Astrocyte (in vitro differentiated cells and primary cell): ENCODE results near the gene UBE2U. TPM values are rescaled to one million over a fixed set of nuclear protein-coding genes. Genes with fewer than 3 reads are reported as not detected.

ENCODE experiments used
- DNase-seq: peaks from one replicate; pipeline ENCODE4 v3.0.0-alpha.2; 2010; ENCODE audit warnings: low read depth
- FAIRE-seq: peaks from 2 replicates; lab custom pipeline; 2011; peaks lifted over from hg19 to GRCh38; lab: Jason Lieb, UNC
- H2AFZ ChIP-seq: 2 replicates; pipeline ENCODE4 v1.6.0; 2012; ENCODE audit warnings: low read depth, low read length, inconsistent platforms
- H3K27ac ChIP-seq: 2 replicates; pipeline ENCODE4 v1.5.1; 2011; ENCODE audit warnings: low read depth, low read length, inconsistent platforms
- H3K27me3 ChIP-seq: 2 replicates; pipeline ENCODE4 v1.6.0; 2011; ENCODE audit warnings: low read length, inconsistent platforms; ENCODE audit not compliant: insufficient read depth
- H3K36me3 ChIP-seq: 2 replicates; pipeline ENCODE4 v1.5.1; 2011; ENCODE audit warnings: low read length, inconsistent platforms; ENCODE audit not compliant: insufficient read depth
- H3K4me1 ChIP-seq: 2 replicates; pipeline ENCODE4 v1.5.1; 2011; ENCODE audit warnings: low read length, inconsistent platforms; ENCODE audit not compliant: insufficient read depth
- H3K4me2 ChIP-seq: 2 replicates; pipeline ENCODE4 v1.6.0; 2012; ENCODE audit warnings: low read length, inconsistent platforms
- H3K4me3 ChIP-seq: 2 replicates; pipeline ENCODE4 v1.5.1; 2011; ENCODE audit warnings: low read depth, mild to moderate bottlenecking, low read length, inconsistent platforms; ENCODE audit not compliant: insufficient read depth
- H3K79me2 ChIP-seq: 2 replicates; pipeline ENCODE4 v1.6.0; 2012; ENCODE audit warnings: mild to moderate bottlenecking, low read length, inconsistent platforms; ENCODE audit not compliant: insufficient read depth
- H3K9ac ChIP-seq: 2 replicates; pipeline ENCODE4 v1.6.0; 2012; ENCODE audit warnings: mild to moderate bottlenecking, low read length, inconsistent platforms
- H3K9me3 ChIP-seq: 2 replicates; pipeline ENCODE4 v1.5.1; 2012; ENCODE audit warnings: low read depth, mild to moderate bottlenecking, low read length, inconsistent platforms; ENCODE audit not compliant: insufficient read depth
- H4K20me1 ChIP-seq: 2 replicates; pipeline ENCODE4 v1.6.0; 2012; ENCODE audit warnings: low read length, inconsistent platforms; ENCODE audit not compliant: insufficient read depth
- H3K27ac Mint-ChIP-seq: one replicate; pipeline ENCODE4 v1.8.0; 2021; ENCODE audit warnings: mild to moderate bottlenecking, mixed read lengths; ENCODE audit not compliant: unreplicated experiment
- H3K27me3 Mint-ChIP-seq: one replicate; pipeline ENCODE4 v1.8.0; 2021; ENCODE audit warnings: low read depth, mixed read lengths; ENCODE audit not compliant: unreplicated experiment
- H3K36me3 Mint-ChIP-seq: one replicate; pipeline ENCODE4 v1.8.0; 2021; ENCODE audit warnings: low read depth, mixed read lengths; ENCODE audit not compliant: unreplicated experiment
- H3K4me1 Mint-ChIP-seq: one replicate; pipeline ENCODE4 v1.8.0; 2021; ENCODE audit warnings: low read depth, mixed read lengths; ENCODE audit not compliant: unreplicated experiment
- H3K4me3 Mint-ChIP-seq: one replicate; pipeline ENCODE4 v1.8.0; 2021; ENCODE audit warnings: mild to moderate bottlenecking, moderate library complexity, mixed read lengths; ENCODE audit not compliant: unreplicated experiment
- H3K9me3 Mint-ChIP-seq: one replicate; pipeline ENCODE4 v1.8.0; 2021; ENCODE audit warnings: mild to moderate bottlenecking, mixed read lengths; ENCODE audit not compliant: unreplicated experiment
- CTCF ChIP-seq: IDR thresholded peaks from 2 replicates; pipeline ENCODE4 v1.5.1; 2011; ENCODE audit warnings: low read depth, mild to moderate bottlenecking, inconsistent platforms, low read length, moderate library complexity; ENCODE audit not compliant: insufficient read depth
- EZH2 ChIP-seq: IDR thresholded peaks from 2 replicates; pipeline ENCODE4 v1.6.1; 2012; ENCODE audit warnings: mild to moderate bottlenecking, low read length, inconsistent platforms; ENCODE audit not compliant: insufficient read depth
- total RNA-seq: library from RNA; stranded (reverse); gene quantifications from 2 replicates; pipeline ENCODE4 v1.2.1, GENCODE V29; 2021

Gene UBE2U
- total RNA-seq, 1 donor from 2014 or later, result not detected

- no peaks in the 10 kb centered on the region for H4K20me1 ChIP-seq
- no peak overlapping the region for H3K27ac ChIP-seq
- FAIRE-seq, result no peak
- Mint-ChIP-seq H3K9me3 (no peaks in the 10 kb centered on the region), H3K4me1 (no peaks in the 10 kb centered on the region), H3K27me3 (peaks cover 8% of the 10 kb centered on the region), H3K27ac (no peak overlapping the region), H3K4me3 (no peak overlapping the region), H3K36me3 (no peaks in the 10 kb centered on the region)
- H3K27me3 ChIP-seq, result peaks cover 5% of the 10 kb centered on the region
- no peaks in the 10 kb centered on the region for H3K79me2 ChIP-seq
- no peaks in the 10 kb centered on the region for H3K36me3 ChIP-seq
- no peak for DNase-seq
- TF ChIP-seq EZH2 (no peak), CTCF (no peak)
- no peak overlapping the region for H2AFZ ChIP-seq
- H3K4me2 ChIP-seq, result no peak overlapping the region
- no peaks in the 10 kb centered on the region for H3K4me1 ChIP-seq
- no peak overlapping the region for H3K9ac ChIP-seq
- no peaks in the 10 kb centered on the region for H3K9me3 ChIP-seq
- no peak overlapping the region for H3K4me3 ChIP-seq
Measured at GRCh38 chr1:64282351-64282750, 78.9 kb downstream of the UBE2U start.

- H3K79me2 ChIP-seq, result no peaks in the 10 kb centered on the region
- no peaks in the 10 kb centered on the region for H3K9me3 ChIP-seq
- Mint-ChIP-seq H3K4me3 (no peak overlapping the region), H3K27ac (no peak overlapping the region), H3K27me3 (peaks cover 7% of the 10 kb centered on the region), H3K4me1 (no peaks in the 10 kb centered on the region), H3K9me3 (no peaks in the 10 kb centered on the region), H3K36me3 (no peaks in the 10 kb centered on the region)
- peaks cover 5% of the 10 kb centered on the region for H3K27me3 ChIP-seq
- H4K20me1 ChIP-seq, result no peaks in the 10 kb centered on the region
- H3K4me1 ChIP-seq, result no peaks in the 10 kb centered on the region
- H3K9ac ChIP-seq, result no peak overlapping the region
- DNase-seq, result no peak
- H3K4me3 ChIP-seq, result no peak overlapping the region
- no peak overlapping the region for H3K4me2 ChIP-seq
- no peaks in the 10 kb centered on the region for H3K36me3 ChIP-seq
- no peak for TF ChIP-seq EZH2
- TF ChIP-seq CTCF, result no peak
- H2AFZ ChIP-seq, result no peak overlapping the region
- FAIRE-seq, result no peak
- no peak overlapping the region for H3K27ac ChIP-seq
Measured at GRCh38 chr1:64287071-64287470, 83.6 kb downstream of the UBE2U start.

- no peaks in the 10 kb centered on the region for H3K79me2 ChIP-seq
- no peak overlapping the region for H3K4me3 ChIP-seq
- H3K27ac Mint-ChIP-seq, result no peak overlapping the region
- no peak overlapping the region for H2AFZ ChIP-seq
- H3K9me3 Mint-ChIP-seq, result peaks cover 3% of the 10 kb centered on the region
- no peak overlapping the region for H3K27ac ChIP-seq
- H3K9me3 ChIP-seq, result no peaks in the 10 kb centered on the region
- H3K4me1 ChIP-seq, result no peaks in the 10 kb centered on the region
- H3K4me3 Mint-ChIP-seq, result no peak overlapping the region
- TF ChIP-seq CTCF, result no peak
- TF ChIP-seq EZH2, result no peak
- peaks cover 5% of the 10 kb centered on the region for H3K27me3 ChIP-seq
- no peaks in the 10 kb centered on the region for H3K36me3 ChIP-seq
- no peak for DNase-seq
- H3K4me1 Mint-ChIP-seq, result no peaks in the 10 kb centered on the region
- H4K20me1 ChIP-seq, result no peaks in the 10 kb centered on the region
- no peak overlapping the region for H3K9ac ChIP-seq
- no peak overlapping the region for H3K4me2 ChIP-seq
- peaks cover 7% of the 10 kb centered on the region for H3K27me3 Mint-ChIP-seq
- FAIRE-seq, result no peak
- no peaks in the 10 kb centered on the region for H3K36me3 Mint-ChIP-seq
Measured at GRCh38 chr1:64290420-64290819, 87.0 kb downstream of the UBE2U start.
